ENCODE data around the gene OSER1. TPM values are rescaled to one million over a fixed set of nuclear protein-coding genes. Genes with fewer than 3 reads are reported as not detected.

Gene OSER1
- total and polyA plus RNA-seq, 9 of the 15 experiments (the other 6 are each of a cell fraction or from before 2014, with no cell fraction given): 15.5 to 57.3 (median 19.9) TPM

- TF ChIP-seq TCF7L2 (IDR thresholded peaks at IDR 0.05; ENCODE audit: low read depth, low read length) (no peak), E2F1 (CRISPR knock-in tag; IDR thresholded peaks at IDR 0.05) (no peak), ZNF239 (CRISPR knock-in tag; IDR thresholded peaks at IDR 0.05) (no peak), ZNF354B (CRISPR knock-in tag; IDR thresholded peaks at IDR 0.05) (no peak)
Observed at GRCh38 chr20:44181611-44182010, 29.0 kb downstream of the OSER1 start (continued).

GRCh38 chr20:44180814-44181213 is 29.8 kb downstream of the OSER1 start:
- ATAC-seq: no peak
- no peak for TF ChIP-seq USF1 (CRISPR knock-in tag; IDR thresholded peaks at IDR 0.05)
- TF ChIP-seq POLR2B (IDR thresholded peaks at IDR 0.05; ENCODE audit: low read depth, partially characterized antibody): no peak
- TF ChIP-seq STAG1 (CRISPR knock-in tag; IDR thresholded peaks at IDR 0.05; ENCODE audit: borderline replicate concordance): no peak
- no peak for TF ChIP-seq FOXP4 (CRISPR knock-in tag; IDR thresholded peaks at IDR 0.05; ENCODE audit: borderline replicate concordance)
- TF ChIP-seq FOXK2 (conservative IDR thresholded peaks at IDR 0.05 in 1 of 2, IDR thresholded peaks at IDR 0.05 in 1 of 2; ENCODE audit: low read depth in 2 of 2): no peak
- no peak for TF ChIP-seq SIN3B (IDR thresholded peaks at IDR 0.05; ENCODE audit: low read depth)
- no peak for DNase-seq (ENCODE audit: extremely low read depth in 1 of 4, low spot score in 3 of 4)
- H2AFZ ChIP-seq (ENCODE audit: low read depth, low read length): no peak overlapping the region
- H3K4me3 ChIP-seq: no peak overlapping the region
- H4K20me1 ChIP-seq (replicated peaks; ENCODE audit: control insufficient read depth, insufficient read depth, low read length): no peaks in the 10 kb centered on the region; the same call in 1 of the 2 replicates
- H3K36me3 ChIP-seq (ENCODE audit: control insufficient read depth, insufficient read depth, low read length): no peaks in the 10 kb centered on the region
- 4% methylated on average over 8 of the region's 9 CpGs for WGBS (ENCODE audit: insufficient coverage, low coverage, missing lambda C conversion rate)
- no peaks in the 10 kb centered on the region for H3K79me2 ChIP-seq (ENCODE audit: control insufficient read depth, insufficient read depth, low read length)
- ChIA-PET POLR2A (interaction anchor here (0.6 to 1.9 kb wide), 3 partner anchors 9 to 489 kb away, joined by 3 to 4 read pairs (median 3); no protein-coding TSS in a partner anchor), CTCF (ENCODE audit: low intra/inter-chr PET ratio) (no interaction called here)
- no peaks in the 10 kb centered on the region for H3K9me1 ChIP-seq (ENCODE audit: control insufficient read depth, insufficient read depth, low read length)
- peaks cover 34 to 47% of the 10 kb centered on the region in 2 experiments for H3K27me3 ChIP-seq (ENCODE audit: control insufficient read depth in 2 of 2, insufficient read depth in 2 of 2, low read length in 2 of 2)
- in situ Hi-C loops (cut with MboI): no loop called here
- no peaks in the 10 kb centered on the region for H3K9me3 ChIP-seq (replicated peaks; ENCODE audit: control insufficient read depth, insufficient read depth, low read depth, low read length)
- no peak overlapping the region for H3K4me2 ChIP-seq (ENCODE audit: insufficient read depth, low read length)
- no peaks in the 10 kb centered on the region for H3K4me1 ChIP-seq (replicated peaks in 1 of 2; ENCODE audit: control insufficient read depth in 2 of 2, insufficient read depth in 2 of 2, low read length in 2 of 2)
- no peak overlapping the region for H3K9ac ChIP-seq (ENCODE audit: insufficient read depth in 1 of 2, low read depth in 2 of 2, low read length in 2 of 2)
- FAIRE-seq: no peak
- H3K27ac ChIP-seq (ENCODE audit: extremely low read depth, low read depth, low read length): no peak overlapping the region
- BruUV-seq (replicated peaks): no TSS peak
- intact Hi-C loops (cut with micrococcal nuclease): no loop called here
